Sigmoid colon (tissue), 4 donors: ENCODE data around the gene SH2D6.

Experiments used
- POLR2AphosphoS5 ChIP-seq, 4 donors: sonication (generic); formaldehyde crosslinking; IDR thresholded peaks; one replicate each; pipeline ENCODE4 v1.6.1; 2017; ENCODE audit warnings: antibody characterized with exemption in 4 of 4
- TF ChIP-seq, protein P1 (sequence below), 4 experiments: fragments of 450-650 bp in 3 of 4; fragments of 200-600 bp in 1 of 4; IDR thresholded peaks; one replicate each; pipeline ENCODE4 v1.5.1; 2016 to 2019; ENCODE audit warnings: antibody characterized with exemption in 4 of 4, mild to moderate bottlenecking in 3 of 4, moderate library complexity in 2 of 4

GRCh38 chr2:85420536-85421259 is 2.2 kb downstream of the SH2D6 start:
- TF ChIP-seq, protein P1, sequence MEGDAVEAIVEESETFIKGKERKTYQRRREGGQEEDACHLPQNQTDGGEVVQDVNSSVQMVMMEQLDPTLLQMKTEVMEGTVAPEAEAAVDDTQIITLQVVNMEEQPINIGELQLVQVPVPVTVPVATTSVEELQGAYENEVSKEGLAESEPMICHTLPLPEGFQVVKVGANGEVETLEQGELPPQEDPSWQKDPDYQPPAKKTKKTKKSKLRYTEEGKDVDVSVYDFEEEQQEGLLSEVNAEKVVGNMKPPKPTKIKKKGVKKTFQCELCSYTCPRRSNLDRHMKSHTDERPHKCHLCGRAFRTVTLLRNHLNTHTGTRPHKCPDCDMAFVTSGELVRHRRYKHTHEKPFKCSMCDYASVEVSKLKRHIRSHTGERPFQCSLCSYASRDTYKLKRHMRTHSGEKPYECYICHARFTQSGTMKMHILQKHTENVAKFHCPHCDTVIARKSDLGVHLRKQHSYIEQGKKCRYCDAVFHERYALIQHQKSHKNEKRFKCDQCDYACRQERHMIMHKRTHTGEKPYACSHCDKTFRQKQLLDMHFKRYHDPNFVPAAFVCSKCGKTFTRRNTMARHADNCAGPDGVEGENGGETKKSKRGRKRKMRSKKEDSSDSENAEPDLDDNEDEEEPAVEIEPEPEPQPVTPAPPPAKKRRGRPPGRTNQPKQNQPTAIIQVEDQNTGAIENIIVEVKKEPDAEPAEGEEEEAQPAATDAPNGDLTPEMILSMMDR (IDR thresholded peaks at IDR 0.05), result peak; percentile 99 to 100 (median 100)
- peak in 3 of 4 donors; percentile 39 to 55 (median 50) for TF ChIP-seq POLR2AphosphoS5 (IDR thresholded peaks at IDR 0.05)
